NB4 (cell line): ENCODE results near the gene BMP7.

Source experiments
- DNase-seq: peaks from one replicate; pipeline ENCODE4 v3.0.0; 2010; ENCODE audit warnings: low read depth
- H3K4me3 ChIP-seq: one replicate; pipeline ENCODE4 v1.5.1; 2011; ENCODE audit warnings: mild to moderate bottlenecking, low read depth, low read length, moderate library complexity
- MAX ChIP-seq: IDR thresholded peaks from 2 replicates; pipeline ENCODE4 v1.6.1; 2011; ENCODE audit warnings: low read depth, low read length
- MYC ChIP-seq: IDR thresholded peaks from 2 replicates; pipeline ENCODE4 v1.6.1; 2011; ENCODE audit warnings: low read depth, low read length
- POLR2A ChIP-seq: IDR thresholded peaks from 2 replicates; pipeline ENCODE4 v1.6.1; 2011; ENCODE audit warnings: mild to moderate bottlenecking; ENCODE audit not compliant: insufficient read length; ENCODE audit errors: extremely low read depth
- TF ChIP-seq, protein P1 (sequence below): IDR thresholded peaks from one replicate; pipeline ENCODE4 v1.5.1; 2012; ENCODE audit warnings: low read depth, low read length

BMP7 gene

DNA sequence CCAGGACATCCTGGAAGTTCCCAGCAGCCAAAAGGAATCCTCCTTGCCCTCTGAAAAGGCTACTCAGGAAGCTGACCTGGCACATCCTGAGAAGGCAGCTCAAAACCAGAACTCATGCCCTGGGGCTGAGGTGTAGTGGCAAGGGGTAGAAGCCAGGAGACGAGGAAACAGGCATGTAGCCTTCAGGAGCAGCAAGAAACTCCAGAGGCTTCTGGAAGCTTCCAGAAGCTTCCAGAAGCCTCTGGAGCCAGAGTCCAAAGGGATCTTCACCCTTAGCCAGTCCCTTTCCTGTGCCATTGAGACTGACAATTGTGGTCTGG, 43.9 kb downstream of the BMP7 start:
- TF ChIP-seq POLR2A (no peak), MYC (no peak), MAX (no peak)
- TF ChIP-seq, protein P1, sequence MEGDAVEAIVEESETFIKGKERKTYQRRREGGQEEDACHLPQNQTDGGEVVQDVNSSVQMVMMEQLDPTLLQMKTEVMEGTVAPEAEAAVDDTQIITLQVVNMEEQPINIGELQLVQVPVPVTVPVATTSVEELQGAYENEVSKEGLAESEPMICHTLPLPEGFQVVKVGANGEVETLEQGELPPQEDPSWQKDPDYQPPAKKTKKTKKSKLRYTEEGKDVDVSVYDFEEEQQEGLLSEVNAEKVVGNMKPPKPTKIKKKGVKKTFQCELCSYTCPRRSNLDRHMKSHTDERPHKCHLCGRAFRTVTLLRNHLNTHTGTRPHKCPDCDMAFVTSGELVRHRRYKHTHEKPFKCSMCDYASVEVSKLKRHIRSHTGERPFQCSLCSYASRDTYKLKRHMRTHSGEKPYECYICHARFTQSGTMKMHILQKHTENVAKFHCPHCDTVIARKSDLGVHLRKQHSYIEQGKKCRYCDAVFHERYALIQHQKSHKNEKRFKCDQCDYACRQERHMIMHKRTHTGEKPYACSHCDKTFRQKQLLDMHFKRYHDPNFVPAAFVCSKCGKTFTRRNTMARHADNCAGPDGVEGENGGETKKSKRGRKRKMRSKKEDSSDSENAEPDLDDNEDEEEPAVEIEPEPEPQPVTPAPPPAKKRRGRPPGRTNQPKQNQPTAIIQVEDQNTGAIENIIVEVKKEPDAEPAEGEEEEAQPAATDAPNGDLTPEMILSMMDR, result no peak
- no peak for DNase-seq
- H3K4me3 ChIP-seq, result no peak overlapping the region

- H3K4me3 ChIP-seq, result no peak overlapping the region
- no peak for DNase-seq
- TF ChIP-seq POLR2A (no peak), MAX (no peak), MYC (no peak)
- TF ChIP-seq, protein P1, result no peak
Measured at GRCh38 chr20:57221916-57222630, 44.4 kb downstream of the BMP7 start.

DNA sequence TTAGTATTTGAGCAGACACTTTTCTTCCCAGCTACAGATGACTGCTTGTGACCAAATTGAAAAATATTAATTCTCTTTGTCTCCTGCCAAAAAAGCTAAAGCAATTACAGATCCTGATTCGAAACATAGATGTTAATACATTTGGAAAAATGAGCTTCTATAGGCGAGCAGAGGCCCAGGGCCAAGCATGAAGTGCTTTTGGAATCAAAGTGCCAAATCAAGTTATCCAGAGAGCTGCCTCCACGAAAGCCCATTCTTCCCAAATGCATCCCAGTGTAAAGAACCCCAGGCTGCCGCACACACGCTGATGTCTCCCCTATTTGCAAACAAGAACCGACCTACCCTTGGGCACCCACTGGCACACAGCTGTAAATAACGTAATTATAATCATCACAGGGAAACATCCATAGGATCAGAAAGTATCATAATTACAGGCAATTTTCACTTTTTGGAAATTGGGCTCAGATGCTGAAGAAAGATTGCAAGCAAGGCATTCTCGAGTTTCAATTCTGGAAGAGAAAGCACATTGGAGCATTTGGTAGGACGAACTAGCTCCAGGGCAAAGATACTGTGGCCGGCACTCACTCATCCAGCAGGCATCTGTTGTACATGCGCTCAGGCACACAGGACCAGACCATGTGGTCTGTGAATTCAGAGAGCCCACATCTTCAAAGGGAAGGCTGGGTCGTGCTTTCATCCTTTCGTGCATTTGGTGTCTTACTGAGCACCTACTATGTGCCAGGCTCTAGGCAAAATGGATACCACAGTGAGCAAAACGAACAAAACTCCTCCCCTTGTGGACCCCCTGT, 45.9 kb downstream of the BMP7 start:
- TF ChIP-seq MYC, result no peak
- TF ChIP-seq, protein P1, result no peak
- TF ChIP-seq MAX, result no peak
- no peak overlapping the region for H3K4me3 ChIP-seq
- DNase-seq, result no peak

DNA sequence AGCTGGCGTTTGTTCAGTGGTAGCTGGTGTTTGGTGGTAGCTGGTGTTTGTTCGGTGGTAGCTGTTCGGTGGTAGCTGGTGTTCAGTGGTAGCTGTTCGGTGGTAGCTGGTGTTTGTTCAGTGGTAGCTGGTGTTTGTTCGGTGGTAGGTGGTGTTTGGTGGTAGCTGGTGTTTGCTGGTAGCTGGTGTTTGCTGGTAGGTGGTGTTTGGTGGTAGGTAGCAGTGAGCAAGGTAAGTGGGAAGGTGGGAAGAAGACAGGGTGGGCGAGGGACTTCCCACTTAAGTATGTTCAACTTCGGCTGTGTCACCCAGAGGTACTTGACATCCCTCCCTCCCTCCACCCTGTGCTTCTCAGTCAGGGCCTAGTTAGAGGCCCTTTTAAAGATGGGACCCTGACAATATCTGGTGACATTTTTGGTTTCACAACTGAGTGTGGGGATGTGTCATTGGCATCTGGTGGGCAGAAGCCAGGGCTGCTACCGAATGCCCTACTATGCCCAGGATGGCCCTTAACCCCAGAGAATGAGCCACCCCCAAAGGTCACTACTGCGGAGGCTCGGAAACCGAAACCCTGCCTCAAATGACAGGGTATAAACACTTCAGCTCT, 47.3 kb downstream of the BMP7 start:
- no peak overlapping the region for H3K4me3 ChIP-seq
- TF ChIP-seq MAX, result no peak

GRCh38 chr20:57218489-57218888, 48.0 kb downstream of the BMP7 start:
- no peak overlapping the region for H3K4me3 ChIP-seq
- DNase-seq, result no peak
- TF ChIP-seq, protein P1, result no peak
- TF ChIP-seq MAX (no peak), POLR2A (no peak), MYC (no peak)

More for the DNA sequence above, 47.3 kb downstream of the BMP7 start:
- no peak for DNase-seq

GRCh38 chr20:57217802-57218201, 48.6 kb downstream of the BMP7 start:
- no peak overlapping the region for H3K4me3 ChIP-seq
- no peak for TF ChIP-seq POLR2A
- TF ChIP-seq MYC, result no peak
- TF ChIP-seq, protein P1, result no peak
- TF ChIP-seq MAX, result no peak
- no peak for DNase-seq
